HCT116 (cell line): Measurements from ENCODE around the gene DMD. TPM values are rescaled to one million over a fixed set of nuclear protein-coding genes. Genes with fewer than 3 reads are reported as not detected.

ENCODE experiments used
- ATAC-seq: fragments of 200-7000 bp; cut with Tn5 transposase; 2 replicates; pipeline ENCODE4 v1.9.1; 2020; ENCODE audit warnings: mild to moderate bottlenecking, moderate library complexity
- BruUV-seq: library from RNA; stranded (reverse); fragments of 400-500 nt; replicated peaks from 2 replicates; lab custom pipeline; 2021; lab: Mats Ljungman, UMichigan
- CTCF ChIA-PET: fragments of 300-600 bp; sonication (Branson Sonifier 250); formaldehyde crosslinking; loops from one replicate; lab custom pipeline; 2021; ENCODE audit warnings: antibody characterized with exemption; lab: Charles Lee
- POLR2A ChIA-PET: fragments of 300-600, 350-600 bp; sonication (Branson Sonifier 250); formaldehyde crosslinking; loops from one replicate; lab custom pipeline; 2021; ENCODE audit warnings: antibody characterized with exemption; lab: Charles Lee
- RAD21 ChIA-PET, 2 experiments: fragments of 300-600 bp; sonication (Branson Sonifier 250); formaldehyde crosslinking; loops; one replicate each; lab custom pipeline; 2023; ENCODE audit warnings: low total read pairs in 2 of 2; ENCODE audit not compliant: uncharacterized antibody in 2 of 2, unreplicated experiment in 2 of 2, low non-redundant PET in 1 of 2; lab: Charles Lee
- DNase-seq: peaks from one replicate; pipeline ENCODE4 v3.0.0-alpha.2; 2010; ENCODE audit warnings: low read depth, low spot score
- H2AFZ ChIP-seq: fragments of 200-600 bp; shearing (Covaris generic), sonication (generic); 2 replicates; pipeline ENCODE4 v1.6.1; 2017; ENCODE audit warnings: low read depth, mixed run types, mixed read lengths, antibody characterized with exemption, low read length; ENCODE audit not compliant: poor library complexity, severe bottlenecking
- H3K27ac ChIP-seq: 2 replicates; pipeline ENCODE4 v1.5.1; 2012; ENCODE audit warnings: low read depth, low read length
- H3K27me3 ChIP-seq: fragments of 200-600 bp; sonication (generic); 2 replicates; pipeline ENCODE4 v1.6.1; 2016; ENCODE audit warnings: mixed run types, low read length, mixed read lengths; ENCODE audit not compliant: insufficient read depth
- H3K36me3 ChIP-seq, 2 experiments: fragments of 200-500 bp in 1 of 2; fragments of 200-600 bp in 1 of 2; sonication (Bioruptor generic) in 1 of 2; sonication (generic) in 1 of 2; 2 replicates each; pipeline versions ENCODE4 v1.5.1 to v1.6.1; 2014 to 2016; ENCODE audit warnings: low read length in 2 of 2, inconsistent platforms in 1 of 2, mixed read lengths in 1 of 2, mixed run types in 1 of 2; ENCODE audit not compliant: insufficient read depth in 2 of 2, control insufficient read depth in 1 of 2
- H3K4me1 ChIP-seq, 2 experiments: fragments of 200-600 bp in 1 of 2; sonication (generic) in 1 of 2; 2 replicates each; pipeline versions ENCODE4 v1.5.1 to v1.6.1; 2012 to 2017; ENCODE audit warnings: low read length in 2 of 2, inconsistent platforms in 1 of 2, mild to moderate bottlenecking in 1 of 2, mixed read lengths in 1 of 2, mixed run types in 1 of 2, moderate library complexity in 1 of 2; ENCODE audit not compliant: insufficient read depth in 2 of 2, control insufficient read depth in 1 of 2
- H3K4me2 ChIP-seq: fragments of 200-600 bp; sonication (generic); 2 replicates; pipeline ENCODE4 v1.6.1; 2017; ENCODE audit warnings: mixed run types, low read length, mixed read lengths
- H3K4me3 ChIP-seq, 2 experiments: fragments of 200-600 bp in 1 of 2; sonication (generic) in 1 of 2; replicated peaks in 1 of 2; 2 replicates each; pipeline ENCODE4 v1.5.1; 2011 to 2016; ENCODE audit warnings: low read length in 2 of 2, control low read depth in 1 of 2, low read depth in 1 of 2, mild to moderate bottlenecking in 1 of 2, mixed read lengths in 1 of 2, mixed run types in 1 of 2
- H3K79me2 ChIP-seq: fragments of 200-600 bp; sonication (generic); 2 replicates; pipeline ENCODE4 v1.6.1; 2017; ENCODE audit warnings: mild to moderate bottlenecking, mixed run types, low read length, moderate library complexity, mixed read lengths; ENCODE audit not compliant: insufficient read depth
- H3K9ac ChIP-seq: fragments of 200-600 bp; sonication (generic); 2 replicates; pipeline ENCODE4 v1.6.1; 2016; ENCODE audit warnings: low read length, mixed read lengths
- H3K9me2 ChIP-seq: fragments of 200-600 bp; sonication (generic), shearing (Covaris generic); 2 replicates; pipeline ENCODE4 v1.6.1; 2017; ENCODE audit warnings: mixed run types, mild to moderate bottlenecking, moderate library complexity; ENCODE audit not compliant: insufficient read depth
- H3K9me3 ChIP-seq, 2 experiments: fragments of 200-500 bp in 1 of 2; fragments of 200-600 bp in 1 of 2; sonication (Bioruptor generic) in 1 of 2; sonication (generic) in 1 of 2; 2 replicates each; pipeline ENCODE4 v1.6.1; 2014 to 2017; ENCODE audit warnings: low read length in 2 of 2, mixed read lengths in 2 of 2, inconsistent platforms in 1 of 2, low read depth in 1 of 2, mild to moderate bottlenecking in 1 of 2, mixed run types in 1 of 2, moderate library complexity in 1 of 2; ENCODE audit not compliant: control insufficient read depth in 1 of 2, insufficient read depth in 1 of 2
- H4K20me1 ChIP-seq: fragments of 200-600 bp; sonication (generic), shearing (Covaris generic); 2 replicates; pipeline ENCODE4 v1.6.1; 2017; ENCODE audit warnings: mixed run types, mild to moderate bottlenecking, moderate library complexity; ENCODE audit not compliant: insufficient read depth
- EZH2 ChIP-seq: fragments of 200-600 bp; sonication (generic); IDR thresholded peaks from 2 replicates; pipeline ENCODE4 v1.6.1; 2017; ENCODE audit warnings: antibody characterized with exemption, mixed run types
- JUND ChIP-seq: IDR thresholded peaks from 2 replicates; pipeline ENCODE4 v1.6.1; 2012
- SP1 ChIP-seq: IDR thresholded peaks from 2 replicates; pipeline ENCODE4 v1.6.1; 2012; ENCODE audit warnings: low read depth
- intact Hi-C: fragments of 100-400 bp; cut with micrococcal nuclease; formaldehyde crosslinking; loops from 2 replicates; pipeline ENCODE4 v1.10.0; 2022
- total RNA-seq: library from RNA; stranded (reverse); gene quantifications from one replicate; pipeline ENCODE4 v1.2.1, GENCODE V29; 2021; ENCODE audit not compliant: unreplicated experiment
- TF ChIP-seq, protein P1 (sequence below): IDR thresholded peaks from 2 replicates; pipeline ENCODE4 v1.6.1; 2012
- TF ChIP-seq, protein P2 (sequence below): IDR thresholded peaks from 2 replicates; pipeline ENCODE4 v1.6.1; 2012; ENCODE audit warnings: low read depth

Gene DMD
- total RNA-seq, 1 experiment from 2014 or later = 0.05 TPM

DNA sequence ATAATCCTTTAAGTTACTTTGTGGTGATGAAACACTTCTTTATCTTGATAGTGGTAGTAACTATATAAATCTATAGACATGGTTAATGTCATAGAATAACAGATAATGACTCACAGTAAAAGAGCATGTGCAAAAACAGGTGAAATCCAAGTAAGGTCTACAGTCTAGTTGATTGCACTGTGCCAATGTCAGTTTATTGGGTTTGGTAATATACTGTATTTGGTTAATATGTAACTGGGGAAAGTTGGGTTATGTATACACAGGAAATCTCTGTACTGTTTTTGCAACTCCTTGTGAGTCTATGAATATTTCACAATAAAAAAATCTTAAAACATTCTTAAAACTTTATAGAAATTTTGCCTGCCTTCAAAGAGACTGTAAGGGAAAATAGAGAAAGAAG is 1071.9 kb downstream of the DMD start (continued):
- no peak for TF ChIP-seq EZH2

DNA sequence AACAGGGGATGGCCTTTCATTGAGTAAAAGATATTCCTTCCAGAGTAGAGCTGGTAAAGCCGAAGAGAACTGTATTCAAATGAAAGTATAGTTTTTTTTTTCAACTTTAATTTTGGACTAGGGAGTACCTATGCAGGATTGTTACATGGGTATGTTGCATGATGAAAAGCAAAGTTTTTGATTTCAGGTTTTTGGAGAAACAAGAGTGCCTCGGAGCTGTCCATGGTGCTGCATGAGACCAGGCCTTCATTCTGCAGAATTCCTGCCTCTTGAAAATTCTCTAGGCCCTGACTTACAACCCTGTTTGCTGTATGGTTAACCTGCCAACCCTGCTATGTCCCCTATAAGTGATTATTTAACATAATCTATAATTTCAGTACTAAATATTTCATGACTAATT is 1073.8 kb downstream of the DMD start:
- no peaks in the 10 kb centered on the region for H3K79me2 ChIP-seq
- intact Hi-C loops = no loop called here
- no TSS peak for BruUV-seq
- H3K36me3 ChIP-seq = no peaks in the 10 kb centered on the region
- H3K27me3 ChIP-seq = no peaks in the 10 kb centered on the region
- TF ChIP-seq JUND = no peak
- TF ChIP-seq, protein P1, sequence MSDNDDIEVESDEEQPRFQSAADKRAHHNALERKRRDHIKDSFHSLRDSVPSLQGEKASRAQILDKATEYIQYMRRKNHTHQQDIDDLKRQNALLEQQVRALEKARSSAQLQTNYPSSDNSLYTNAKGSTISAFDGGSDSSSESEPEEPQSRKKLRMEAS = no peak
- TF ChIP-seq, protein P2, sequence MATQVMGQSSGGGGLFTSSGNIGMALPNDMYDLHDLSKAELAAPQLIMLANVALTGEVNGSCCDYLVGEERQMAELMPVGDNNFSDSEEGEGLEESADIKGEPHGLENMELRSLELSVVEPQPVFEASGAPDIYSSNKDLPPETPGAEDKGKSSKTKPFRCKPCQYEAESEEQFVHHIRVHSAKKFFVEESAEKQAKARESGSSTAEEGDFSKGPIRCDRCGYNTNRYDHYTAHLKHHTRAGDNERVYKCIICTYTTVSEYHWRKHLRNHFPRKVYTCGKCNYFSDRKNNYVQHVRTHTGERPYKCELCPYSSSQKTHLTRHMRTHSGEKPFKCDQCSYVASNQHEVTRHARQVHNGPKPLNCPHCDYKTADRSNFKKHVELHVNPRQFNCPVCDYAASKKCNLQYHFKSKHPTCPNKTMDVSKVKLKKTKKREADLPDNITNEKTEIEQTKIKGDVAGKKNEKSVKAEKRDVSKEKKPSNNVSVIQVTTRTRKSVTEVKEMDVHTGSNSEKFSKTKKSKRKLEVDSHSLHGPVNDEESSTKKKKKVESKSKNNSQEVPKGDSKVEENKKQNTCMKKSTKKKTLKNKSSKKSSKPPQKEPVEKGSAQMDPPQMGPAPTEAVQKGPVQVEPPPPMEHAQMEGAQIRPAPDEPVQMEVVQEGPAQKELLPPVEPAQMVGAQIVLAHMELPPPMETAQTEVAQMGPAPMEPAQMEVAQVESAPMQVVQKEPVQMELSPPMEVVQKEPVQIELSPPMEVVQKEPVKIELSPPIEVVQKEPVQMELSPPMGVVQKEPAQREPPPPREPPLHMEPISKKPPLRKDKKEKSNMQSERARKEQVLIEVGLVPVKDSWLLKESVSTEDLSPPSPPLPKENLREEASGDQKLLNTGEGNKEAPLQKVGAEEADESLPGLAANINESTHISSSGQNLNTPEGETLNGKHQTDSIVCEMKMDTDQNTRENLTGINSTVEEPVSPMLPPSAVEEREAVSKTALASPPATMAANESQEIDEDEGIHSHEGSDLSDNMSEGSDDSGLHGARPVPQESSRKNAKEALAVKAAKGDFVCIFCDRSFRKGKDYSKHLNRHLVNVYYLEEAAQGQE = peak; percentile 22; the same call in 1 of the 2 replicates
- TF ChIP-seq SP1 = no peak
- H2AFZ ChIP-seq = no peak overlapping the region
- no peaks in the 10 kb centered on the region for H3K9me3 ChIP-seq
- no peak for ATAC-seq
- H3K9ac ChIP-seq = no peak overlapping the region
- no peak for DNase-seq
- no peak overlapping the region for H3K27ac ChIP-seq
- H3K4me1 ChIP-seq = no peaks in the 10 kb centered on the region
- no peaks in the 10 kb centered on the region for H3K9me2 ChIP-seq
- POLR2A ChIA-PET = no interaction called here
- RAD21 ChIA-PET = no interaction called here
- no peak overlapping the region for H3K4me3 ChIP-seq
- no peak overlapping the region for H3K4me2 ChIP-seq
- CTCF ChIA-PET = no interaction called here
- no peaks in the 10 kb centered on the region for H4K20me1 ChIP-seq
